Neural cell (in vitro differentiated cells): ENCODE data around the gene CDC73.

ENCODE experiments used
- EP300 ChIP-seq: fragments of 450-650 bp; conservative IDR thresholded peaks from 2 replicates; pipeline ENCODE4 v1.6.1; 2014; ENCODE audit warnings: antibody characterized with exemption, mild to moderate bottlenecking, moderate library complexity; ENCODE audit not compliant: poor library complexity, severe bottlenecking
- EZH2 ChIP-seq: fragments of 200-600, 300-800 bp; shearing (Covaris generic), sonication (generic); IDR thresholded peaks from 2 replicates; pipeline ENCODE4 v1.6.1; 2014; ENCODE audit warnings: antibody characterized with exemption, low read length, borderline replicate concordance, mild to moderate bottlenecking; ENCODE audit not compliant: insufficient read depth, poor library complexity, severe bottlenecking
- MXI1 ChIP-seq: fragments of 450-650 bp; conservative IDR thresholded peaks from 2 replicates; pipeline ENCODE4 v1.6.1; 2014; ENCODE audit warnings: antibody characterized with exemption, mild to moderate bottlenecking; ENCODE audit not compliant: poor library complexity, severe bottlenecking
- POLR2AphosphoS5 ChIP-seq: IDR thresholded peaks from 2 replicates; pipeline ENCODE4 v1.6.1; 2012
- TF ChIP-seq, protein P1 (sequence below): fragments of 450-650 bp; IDR thresholded peaks from 2 replicates; pipeline ENCODE4 v1.5.1; 2014; ENCODE audit warnings: antibody characterized with exemption, mild to moderate bottlenecking, moderate library complexity; ENCODE audit not compliant: poor library complexity, severe bottlenecking
- TF ChIP-seq, protein P2 (sequence below): IDR thresholded peaks from 2 replicates; pipeline ENCODE4 v1.6.1; 2012; ENCODE audit warnings: borderline replicate concordance

DNA sequence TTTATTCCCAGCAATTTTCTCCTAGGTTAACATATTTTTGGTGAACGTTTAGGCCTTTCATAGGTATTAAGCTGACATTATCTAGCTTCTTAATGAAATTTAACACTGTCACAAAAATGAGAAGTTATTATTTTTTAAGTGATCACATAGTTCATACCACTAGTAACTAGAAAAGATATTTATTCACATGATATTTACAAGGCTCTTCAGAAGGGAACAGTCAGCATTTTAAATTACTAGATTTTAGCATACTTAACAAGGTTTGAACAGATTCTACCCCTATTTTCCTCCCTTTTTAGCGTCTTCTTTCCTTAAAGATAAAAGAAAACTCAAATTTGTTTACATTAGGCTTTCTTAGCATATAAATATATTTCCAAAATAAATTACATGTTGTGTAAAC lies 130.1 kb downstream of the CDC73 start:
- TF ChIP-seq, protein P1, sequence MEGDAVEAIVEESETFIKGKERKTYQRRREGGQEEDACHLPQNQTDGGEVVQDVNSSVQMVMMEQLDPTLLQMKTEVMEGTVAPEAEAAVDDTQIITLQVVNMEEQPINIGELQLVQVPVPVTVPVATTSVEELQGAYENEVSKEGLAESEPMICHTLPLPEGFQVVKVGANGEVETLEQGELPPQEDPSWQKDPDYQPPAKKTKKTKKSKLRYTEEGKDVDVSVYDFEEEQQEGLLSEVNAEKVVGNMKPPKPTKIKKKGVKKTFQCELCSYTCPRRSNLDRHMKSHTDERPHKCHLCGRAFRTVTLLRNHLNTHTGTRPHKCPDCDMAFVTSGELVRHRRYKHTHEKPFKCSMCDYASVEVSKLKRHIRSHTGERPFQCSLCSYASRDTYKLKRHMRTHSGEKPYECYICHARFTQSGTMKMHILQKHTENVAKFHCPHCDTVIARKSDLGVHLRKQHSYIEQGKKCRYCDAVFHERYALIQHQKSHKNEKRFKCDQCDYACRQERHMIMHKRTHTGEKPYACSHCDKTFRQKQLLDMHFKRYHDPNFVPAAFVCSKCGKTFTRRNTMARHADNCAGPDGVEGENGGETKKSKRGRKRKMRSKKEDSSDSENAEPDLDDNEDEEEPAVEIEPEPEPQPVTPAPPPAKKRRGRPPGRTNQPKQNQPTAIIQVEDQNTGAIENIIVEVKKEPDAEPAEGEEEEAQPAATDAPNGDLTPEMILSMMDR, result no peak
- TF ChIP-seq EZH2 (no peak), POLR2AphosphoS5 (no peak), MXI1 (no peak), EP300 (no peak)
- TF ChIP-seq, protein P2, sequence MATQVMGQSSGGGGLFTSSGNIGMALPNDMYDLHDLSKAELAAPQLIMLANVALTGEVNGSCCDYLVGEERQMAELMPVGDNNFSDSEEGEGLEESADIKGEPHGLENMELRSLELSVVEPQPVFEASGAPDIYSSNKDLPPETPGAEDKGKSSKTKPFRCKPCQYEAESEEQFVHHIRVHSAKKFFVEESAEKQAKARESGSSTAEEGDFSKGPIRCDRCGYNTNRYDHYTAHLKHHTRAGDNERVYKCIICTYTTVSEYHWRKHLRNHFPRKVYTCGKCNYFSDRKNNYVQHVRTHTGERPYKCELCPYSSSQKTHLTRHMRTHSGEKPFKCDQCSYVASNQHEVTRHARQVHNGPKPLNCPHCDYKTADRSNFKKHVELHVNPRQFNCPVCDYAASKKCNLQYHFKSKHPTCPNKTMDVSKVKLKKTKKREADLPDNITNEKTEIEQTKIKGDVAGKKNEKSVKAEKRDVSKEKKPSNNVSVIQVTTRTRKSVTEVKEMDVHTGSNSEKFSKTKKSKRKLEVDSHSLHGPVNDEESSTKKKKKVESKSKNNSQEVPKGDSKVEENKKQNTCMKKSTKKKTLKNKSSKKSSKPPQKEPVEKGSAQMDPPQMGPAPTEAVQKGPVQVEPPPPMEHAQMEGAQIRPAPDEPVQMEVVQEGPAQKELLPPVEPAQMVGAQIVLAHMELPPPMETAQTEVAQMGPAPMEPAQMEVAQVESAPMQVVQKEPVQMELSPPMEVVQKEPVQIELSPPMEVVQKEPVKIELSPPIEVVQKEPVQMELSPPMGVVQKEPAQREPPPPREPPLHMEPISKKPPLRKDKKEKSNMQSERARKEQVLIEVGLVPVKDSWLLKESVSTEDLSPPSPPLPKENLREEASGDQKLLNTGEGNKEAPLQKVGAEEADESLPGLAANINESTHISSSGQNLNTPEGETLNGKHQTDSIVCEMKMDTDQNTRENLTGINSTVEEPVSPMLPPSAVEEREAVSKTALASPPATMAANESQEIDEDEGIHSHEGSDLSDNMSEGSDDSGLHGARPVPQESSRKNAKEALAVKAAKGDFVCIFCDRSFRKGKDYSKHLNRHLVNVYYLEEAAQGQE, result no peak
